Prostate gland (tissue), 2 donors: Measurements from ENCODE around the gene CTNNA2.

ENCODE experiments used
- POLR2A ChIP-seq: fragments of 450-650 bp; IDR thresholded peaks from one replicate; pipeline ENCODE4 v1.6.1; 2016; ENCODE audit warnings: antibody characterized with exemption, mild to moderate bottlenecking
- POLR2AphosphoS5 ChIP-seq: sonication (generic); formaldehyde crosslinking; IDR thresholded peaks from one replicate; pipeline ENCODE4 v1.6.1; 2017; ENCODE audit warnings: antibody characterized with exemption
- TF ChIP-seq, protein P1 (sequence below), 4 experiments: fragments of 200-600 bp in 2 of 4; fragments of 450-650 bp in 2 of 4; sonication (generic) in 2 of 4; IDR thresholded peaks; 1 replicate in 3 of 4; 2 replicates in 1 of 4; pipeline ENCODE4 v1.5.1; 2016 to 2019; ENCODE audit warnings: antibody characterized with exemption in 4 of 4, mild to moderate bottlenecking in 2 of 4, moderate library complexity in 2 of 4

GRCh38 chr2:80166483-80167171 is 653.8 kb downstream of the CTNNA2 start:
- TF ChIP-seq POLR2AphosphoS5 (no peak), POLR2A (no peak)
- TF ChIP-seq, protein P1, sequence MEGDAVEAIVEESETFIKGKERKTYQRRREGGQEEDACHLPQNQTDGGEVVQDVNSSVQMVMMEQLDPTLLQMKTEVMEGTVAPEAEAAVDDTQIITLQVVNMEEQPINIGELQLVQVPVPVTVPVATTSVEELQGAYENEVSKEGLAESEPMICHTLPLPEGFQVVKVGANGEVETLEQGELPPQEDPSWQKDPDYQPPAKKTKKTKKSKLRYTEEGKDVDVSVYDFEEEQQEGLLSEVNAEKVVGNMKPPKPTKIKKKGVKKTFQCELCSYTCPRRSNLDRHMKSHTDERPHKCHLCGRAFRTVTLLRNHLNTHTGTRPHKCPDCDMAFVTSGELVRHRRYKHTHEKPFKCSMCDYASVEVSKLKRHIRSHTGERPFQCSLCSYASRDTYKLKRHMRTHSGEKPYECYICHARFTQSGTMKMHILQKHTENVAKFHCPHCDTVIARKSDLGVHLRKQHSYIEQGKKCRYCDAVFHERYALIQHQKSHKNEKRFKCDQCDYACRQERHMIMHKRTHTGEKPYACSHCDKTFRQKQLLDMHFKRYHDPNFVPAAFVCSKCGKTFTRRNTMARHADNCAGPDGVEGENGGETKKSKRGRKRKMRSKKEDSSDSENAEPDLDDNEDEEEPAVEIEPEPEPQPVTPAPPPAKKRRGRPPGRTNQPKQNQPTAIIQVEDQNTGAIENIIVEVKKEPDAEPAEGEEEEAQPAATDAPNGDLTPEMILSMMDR (IDR thresholded peaks at IDR 0.05), result no peak
